HG03039 (cell line): Measurements from ENCODE around the gene PACSIN2.
"Not testable (repeated sequence)": the region's sequence is repeated elsewhere in the genome, so short reads cannot be mapped to it uniquely, and the experiment has no call there.

Source experiments
- ATAC-seq: cut with Tn5 transposase; IDR thresholded peaks from one replicate; pipeline ENCODE4 v1.9.1; 2021; ENCODE audit warnings: mild to moderate bottlenecking, moderate library complexity; ENCODE audit not compliant: unreplicated experiment

PACSIN2 gene

GRCh38 chr22:42967933-42968332 lies 47.0 kb downstream of the PACSIN2 start:
- no peak for ATAC-seq

- no peak for ATAC-seq
These were observed 47.9 kb downstream of the PACSIN2 start for GRCh38 chr22:42967005-42967404.

- no peak for ATAC-seq
These were observed 48.5 kb downstream of the PACSIN2 start for GRCh38 chr22:42966497-42966896.

DNA sequence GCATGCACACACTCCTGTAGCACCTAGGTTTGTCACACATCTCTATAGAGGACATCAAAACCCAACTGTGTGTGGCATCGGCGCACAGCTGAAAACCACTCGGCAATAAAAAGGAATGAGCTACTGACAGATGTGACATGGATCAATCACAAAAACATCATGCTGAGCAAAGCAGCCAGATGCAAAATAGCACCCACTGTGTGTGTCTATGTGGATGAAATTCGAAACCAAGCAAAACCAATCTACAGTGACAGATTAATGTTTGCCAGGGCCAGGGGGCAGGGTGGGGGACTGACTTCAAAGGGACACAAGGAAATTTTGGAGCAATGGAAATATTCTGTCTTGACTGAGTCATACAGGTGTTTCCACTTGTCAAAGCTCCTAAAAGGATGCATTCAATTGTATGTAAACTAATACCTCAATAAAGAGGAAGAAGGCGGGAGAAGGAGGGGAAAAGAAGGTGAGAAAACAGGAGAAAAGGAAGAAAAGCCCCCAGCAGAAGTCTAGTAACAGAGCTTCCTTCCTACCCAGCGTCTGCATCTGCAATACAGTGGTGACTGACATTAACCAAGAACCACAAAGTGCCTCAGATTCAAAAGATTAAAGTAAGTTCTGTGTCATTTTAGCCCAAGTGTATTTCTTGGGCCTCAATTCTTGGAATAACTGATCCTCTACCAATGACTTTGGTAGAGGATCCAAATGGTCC lies 49.8 kb downstream of the PACSIN2 start:
- ATAC-seq: no peak

GRCh38 chr22:42963231-42963595 lies 51.7 kb downstream of the PACSIN2 start:
- ATAC-seq: no peak

DNA sequence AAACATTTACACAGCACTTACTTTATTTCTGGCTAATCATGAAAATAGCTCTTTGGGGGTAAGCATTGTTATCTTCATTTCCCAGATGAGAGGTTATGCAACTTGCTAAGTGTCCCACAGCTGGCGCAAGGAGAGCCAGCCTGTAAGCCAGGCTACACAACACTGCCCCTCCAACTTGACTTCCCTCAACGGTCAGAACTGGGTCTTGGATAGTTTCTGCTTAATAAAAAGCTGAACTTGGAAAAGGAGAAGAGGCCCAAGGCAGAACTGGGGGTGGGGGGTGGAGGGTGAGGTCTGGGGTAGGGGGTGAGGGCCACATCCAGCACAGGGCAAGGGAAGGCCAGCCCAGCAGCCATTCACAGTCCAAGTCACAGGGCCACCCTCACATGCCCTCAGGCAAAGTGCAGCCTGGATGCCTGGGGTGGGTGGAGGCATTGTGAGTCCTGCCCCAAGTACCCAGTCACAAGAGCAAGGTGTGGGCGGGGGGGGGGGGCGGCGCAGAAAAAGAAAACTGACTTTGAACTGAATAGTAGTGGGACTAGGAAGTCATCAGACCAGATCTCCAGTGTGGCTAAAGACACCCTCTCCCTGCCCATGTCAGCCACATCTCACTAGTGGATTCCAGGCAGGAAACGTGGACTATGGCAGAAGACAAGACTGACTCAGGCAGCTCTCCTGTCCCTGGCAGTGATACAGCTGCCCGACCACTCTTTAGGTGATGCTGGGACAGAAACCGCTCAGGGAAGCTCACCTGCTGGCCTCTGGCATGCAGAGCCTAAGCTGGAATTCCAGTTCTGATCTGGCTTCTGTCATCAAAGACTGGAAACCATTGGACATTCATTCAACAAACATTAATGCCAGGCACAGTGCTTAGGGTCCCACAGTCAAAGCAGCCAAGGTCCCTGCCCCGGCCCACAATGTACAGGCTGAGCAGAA lies 52.4 kb downstream of the PACSIN2 start:
- ATAC-seq: no peak

GRCh38 chr22:42961810-42962209 lies 53.1 kb downstream of the PACSIN2 start:
- no peak for ATAC-seq

- not testable (repeated sequence) for ATAC-seq
These were observed 53.6 kb downstream of the PACSIN2 start for GRCh38 chr22:42961400-42961690.

DNA sequence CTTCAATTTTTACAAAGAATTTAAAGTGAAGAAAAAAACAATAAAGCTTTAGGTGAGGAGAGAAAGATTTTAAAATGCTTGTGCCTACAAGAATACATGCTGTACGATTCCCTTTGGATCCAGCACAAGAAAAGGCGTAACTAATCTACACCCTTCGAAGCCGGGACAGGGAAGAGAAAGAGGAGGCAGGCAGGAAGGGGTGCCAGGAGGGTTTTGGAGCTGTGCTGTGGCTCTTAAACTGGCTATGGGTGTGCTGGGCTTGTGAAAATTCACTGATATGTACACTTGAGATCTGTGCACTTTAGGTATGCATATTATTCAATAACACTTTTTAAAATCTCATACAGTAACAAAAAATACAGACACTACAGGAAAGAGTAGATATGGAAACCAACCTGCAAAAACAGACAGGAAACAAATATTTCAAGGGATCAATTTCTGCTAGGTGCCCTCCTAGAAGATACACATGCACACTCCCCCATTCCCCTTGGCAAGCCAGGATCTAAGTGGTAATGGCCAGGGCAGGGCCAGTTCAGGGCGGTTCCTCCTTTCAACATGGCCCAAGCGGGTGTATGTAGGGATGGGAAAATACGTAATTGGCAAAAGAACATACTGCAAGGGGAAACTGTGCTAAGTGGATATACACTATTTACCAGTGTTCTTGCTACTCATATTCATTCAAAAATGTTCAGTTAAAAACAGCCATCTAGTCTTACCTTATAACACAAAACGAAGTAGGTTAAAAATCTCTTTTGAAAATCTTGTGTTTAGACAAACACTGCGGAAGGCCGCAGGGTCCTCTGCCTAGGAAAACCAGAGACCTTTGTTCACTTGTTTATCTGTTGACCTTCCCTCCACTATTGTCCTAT lies 54.2 kb downstream of the PACSIN2 start:
- ATAC-seq: no peak

- no peak for ATAC-seq
These were observed 55.1 kb downstream of the PACSIN2 start for GRCh38 chr22:42959576-42960509.

DNA sequence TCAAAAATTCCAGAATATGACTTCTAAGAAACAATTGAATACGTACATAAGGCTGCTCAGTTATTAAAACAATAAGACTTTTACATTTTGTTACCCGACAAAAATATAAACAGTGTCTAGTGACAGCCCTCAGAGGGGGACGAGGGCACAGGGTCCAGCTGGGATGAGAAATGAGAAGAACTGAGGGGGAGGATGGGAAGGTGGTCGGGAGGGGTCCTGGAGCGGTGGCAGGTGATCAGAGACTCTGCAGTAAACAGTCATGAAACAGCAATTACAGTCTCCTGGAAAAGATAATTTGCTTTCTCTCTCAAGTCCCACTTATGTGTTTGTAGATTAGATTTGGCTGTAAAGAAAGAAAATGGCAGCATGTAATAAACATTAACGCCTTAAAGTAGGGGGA lies 56.0 kb downstream of the PACSIN2 start:
- ATAC-seq: no peak

DNA sequence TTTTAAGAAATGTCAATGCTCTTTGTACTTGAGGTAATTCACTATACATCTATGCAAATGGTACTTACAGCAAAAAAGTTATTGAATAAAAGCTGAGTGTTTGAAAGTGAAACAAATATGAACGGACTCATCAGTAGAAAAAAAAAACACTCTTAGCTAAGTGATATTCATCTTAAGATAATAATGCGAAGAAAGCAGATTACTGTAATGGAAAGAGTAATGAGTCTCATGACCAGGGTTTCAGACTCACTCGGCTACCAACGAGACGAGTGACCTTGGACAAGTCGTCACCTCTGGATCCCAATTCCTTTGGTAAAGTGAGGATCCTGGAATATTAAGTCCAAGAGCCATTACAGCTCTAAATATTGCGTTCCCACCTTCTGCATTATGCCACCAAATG lies 57.0 kb downstream of the PACSIN2 start:
- no peak for ATAC-seq

DNA sequence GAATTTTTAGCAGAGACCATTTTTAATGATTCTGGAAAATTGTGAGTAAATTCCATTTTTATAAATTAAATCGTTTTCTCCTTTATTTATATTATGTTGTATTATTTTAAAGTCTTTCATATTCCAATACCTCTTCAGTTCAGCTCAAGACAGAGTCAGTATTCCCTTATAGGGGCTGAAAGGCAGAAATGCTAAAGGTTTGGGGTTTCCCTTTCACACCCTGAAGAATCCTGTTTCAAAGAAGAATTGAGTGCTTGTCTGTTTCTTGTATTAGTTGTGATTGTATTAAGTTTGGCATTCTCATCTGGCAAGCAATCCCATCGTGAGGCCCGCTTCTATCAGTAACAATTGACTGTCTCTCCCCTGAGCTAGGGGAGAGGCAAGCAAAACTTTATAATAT lies 57.4 kb downstream of the PACSIN2 start:
- no peak for ATAC-seq

DNA sequence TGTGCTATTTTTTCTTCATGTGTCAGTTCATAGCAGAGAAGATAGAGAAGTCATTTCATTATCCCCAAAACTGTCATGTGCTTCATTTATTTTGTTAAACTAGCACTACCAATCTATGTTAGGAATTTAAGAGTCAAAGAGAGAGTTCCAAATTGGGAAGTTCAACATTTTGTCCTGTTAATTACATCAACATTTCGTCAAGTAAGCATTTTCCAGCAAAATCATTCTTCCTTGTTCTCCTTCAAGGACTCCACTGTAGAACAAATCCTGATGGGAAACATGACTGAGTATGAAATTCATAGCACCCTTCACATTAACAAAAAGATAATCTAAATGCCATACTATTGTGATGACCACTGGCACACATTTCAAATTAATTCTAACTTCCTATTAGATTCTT lies 59.1 kb downstream of the PACSIN2 start:
- no peak for ATAC-seq

GRCh38 chr22:42955087-42955635 lies 59.8 kb downstream of the PACSIN2 start:
- no peak for ATAC-seq

GRCh38 chr22:42953751-42954150 lies 61.2 kb downstream of the PACSIN2 start:
- not testable (repeated sequence) for ATAC-seq

- ATAC-seq: no peak
These were observed 63.7 kb downstream of the PACSIN2 start for GRCh38 chr22:42951093-42951710.

DNA sequence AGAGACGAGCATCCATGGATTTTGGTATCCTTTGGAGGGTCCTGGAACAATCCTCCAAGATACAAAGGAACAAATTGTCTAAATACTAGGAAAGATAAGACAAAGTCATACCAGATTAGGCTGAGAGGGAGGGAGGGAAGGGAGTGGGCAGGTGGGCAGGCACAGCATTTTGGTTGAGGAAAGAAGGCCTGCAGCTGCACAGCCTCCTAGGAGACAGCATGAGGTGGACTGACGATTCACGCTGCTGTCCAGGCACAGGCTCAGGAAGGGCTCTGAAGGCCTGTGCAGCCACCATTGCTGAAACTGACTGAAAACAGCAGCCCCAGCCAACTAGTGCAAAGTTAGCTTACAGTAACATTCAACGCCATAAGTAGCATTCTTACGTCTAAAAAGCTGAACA lies 64.7 kb downstream of the PACSIN2 start:
- ATAC-seq: no peak

GRCh38 chr22:42949159-42949558 lies 65.8 kb downstream of the PACSIN2 start:
- ATAC-seq: no peak

- no peak for ATAC-seq
These were observed 66.7 kb downstream of the PACSIN2 start for GRCh38 chr22:42948294-42948693.
